Measurements from ENCODE around the gene CRIM1.
A peak's percentile ranks its signal among the peaks of the same experiment; 100 is the strongest.

The CRIM1 gene

GRCh38 chr2:36354811-36355150 is 797 bp upstream of the CRIM1 start:
- no peak for ATAC-seq
- TF ChIP-seq TCF4 (CRISPR knock-in tag; IDR thresholded peaks at IDR 0.05; ENCODE audit: borderline replicate concordance) (no peak), ZNF70 (CRISPR knock-in tag; IDR thresholded peaks at IDR 0.05) (no peak), GLIS3 (CRISPR knock-in tag; IDR thresholded peaks at IDR 0.05) (no peak), RARB (CRISPR knock-in tag; IDR thresholded peaks at IDR 0.05) (no peak), SNAI2 (CRISPR knock-in tag; IDR thresholded peaks at IDR 0.05) (no peak), ZNF565 (CRISPR knock-in tag; conservative IDR thresholded peaks at IDR 0.05; ENCODE audit: low read depth) (no peak), OSR1 (CRISPR knock-in tag; IDR thresholded peaks at IDR 0.05) (no peak), ZFP3 (CRISPR knock-in tag; IDR thresholded peaks at IDR 0.05) (no peak), BACH2 (CRISPR knock-in tag; IDR thresholded peaks at IDR 0.05; ENCODE audit: borderline replicate concordance) (no peak), CSDC2 (CRISPR knock-in tag; IDR thresholded peaks at IDR 0.05) (no peak), ARNTL (CRISPR knock-in tag; IDR thresholded peaks at IDR 0.05; ENCODE audit: borderline replicate concordance, low read depth) (no peak), ZC3H10 (CRISPR knock-in tag; IDR thresholded peaks at IDR 0.05) (no peak), ZFP30 (CRISPR knock-in tag; IDR thresholded peaks at IDR 0.05) (no peak), ISL1 (CRISPR knock-in tag; IDR thresholded peaks at IDR 0.05) (no peak)
- TF ChIP-seq, protein P1, sequence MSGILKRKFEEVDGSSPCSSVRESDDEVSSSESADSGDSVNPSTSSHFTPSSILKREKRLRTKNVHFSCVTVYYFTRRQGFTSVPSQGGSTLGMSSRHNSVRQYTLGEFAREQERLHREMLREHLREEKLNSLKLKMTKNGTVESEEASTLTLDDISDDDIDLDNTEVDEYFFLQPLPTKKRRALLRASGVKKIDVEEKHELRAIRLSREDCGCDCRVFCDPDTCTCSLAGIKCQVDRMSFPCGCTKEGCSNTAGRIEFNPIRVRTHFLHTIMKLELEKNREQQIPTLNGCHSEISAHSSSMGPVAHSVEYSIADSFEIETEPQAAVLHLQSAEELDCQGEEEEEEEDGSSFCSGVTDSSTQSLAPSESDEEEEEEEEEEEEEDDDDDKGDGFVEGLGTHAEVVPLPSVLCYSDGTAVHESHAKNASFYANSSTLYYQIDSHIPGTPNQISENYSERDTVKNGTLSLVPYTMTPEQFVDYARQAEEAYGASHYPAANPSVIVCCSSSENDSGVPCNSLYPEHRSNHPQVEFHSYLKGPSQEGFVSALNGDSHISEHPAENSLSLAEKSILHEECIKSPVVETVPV (CRISPR knock-in tag; IDR thresholded peaks at IDR 0.05), result no peak
- TF ChIP-seq, protein P2, sequence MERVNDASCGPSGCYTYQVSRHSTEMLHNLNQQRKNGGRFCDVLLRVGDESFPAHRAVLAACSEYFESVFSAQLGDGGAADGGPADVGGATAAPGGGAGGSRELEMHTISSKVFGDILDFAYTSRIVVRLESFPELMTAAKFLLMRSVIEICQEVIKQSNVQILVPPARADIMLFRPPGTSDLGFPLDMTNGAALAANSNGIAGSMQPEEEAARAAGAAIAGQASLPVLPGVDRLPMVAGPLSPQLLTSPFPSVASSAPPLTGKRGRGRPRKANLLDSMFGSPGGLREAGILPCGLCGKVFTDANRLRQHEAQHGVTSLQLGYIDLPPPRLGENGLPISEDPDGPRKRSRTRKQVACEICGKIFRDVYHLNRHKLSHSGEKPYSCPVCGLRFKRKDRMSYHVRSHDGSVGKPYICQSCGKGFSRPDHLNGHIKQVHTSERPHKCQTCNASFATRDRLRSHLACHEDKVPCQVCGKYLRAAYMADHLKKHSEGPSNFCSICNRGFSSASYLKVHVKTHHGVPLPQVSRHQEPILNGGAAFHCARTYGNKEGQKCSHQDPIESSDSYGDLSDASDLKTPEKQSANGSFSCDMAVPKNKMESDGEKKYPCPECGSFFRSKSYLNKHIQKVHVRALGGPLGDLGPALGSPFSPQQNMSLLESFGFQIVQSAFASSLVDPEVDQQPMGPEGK (CRISPR knock-in tag; IDR thresholded peaks at IDR 0.05; ENCODE audit: borderline replicate concordance), result no peak

GRCh38 chr2:36355890-36356297 is 316 bp downstream of the CRIM1 start:
- no peak for ATAC-seq
- no peak for TF ChIP-seq ZFP30 (CRISPR knock-in tag; IDR thresholded peaks at IDR 0.05)
- TF ChIP-seq ARNTL (CRISPR knock-in tag; IDR thresholded peaks at IDR 0.05; ENCODE audit: borderline replicate concordance, low read depth), result no peak
- no peak for TF ChIP-seq TSHZ2 (CRISPR knock-in tag; IDR thresholded peaks at IDR 0.05)
- no peak for TF ChIP-seq ZNF565 (CRISPR knock-in tag; conservative IDR thresholded peaks at IDR 0.05; ENCODE audit: low read depth)

DNA sequence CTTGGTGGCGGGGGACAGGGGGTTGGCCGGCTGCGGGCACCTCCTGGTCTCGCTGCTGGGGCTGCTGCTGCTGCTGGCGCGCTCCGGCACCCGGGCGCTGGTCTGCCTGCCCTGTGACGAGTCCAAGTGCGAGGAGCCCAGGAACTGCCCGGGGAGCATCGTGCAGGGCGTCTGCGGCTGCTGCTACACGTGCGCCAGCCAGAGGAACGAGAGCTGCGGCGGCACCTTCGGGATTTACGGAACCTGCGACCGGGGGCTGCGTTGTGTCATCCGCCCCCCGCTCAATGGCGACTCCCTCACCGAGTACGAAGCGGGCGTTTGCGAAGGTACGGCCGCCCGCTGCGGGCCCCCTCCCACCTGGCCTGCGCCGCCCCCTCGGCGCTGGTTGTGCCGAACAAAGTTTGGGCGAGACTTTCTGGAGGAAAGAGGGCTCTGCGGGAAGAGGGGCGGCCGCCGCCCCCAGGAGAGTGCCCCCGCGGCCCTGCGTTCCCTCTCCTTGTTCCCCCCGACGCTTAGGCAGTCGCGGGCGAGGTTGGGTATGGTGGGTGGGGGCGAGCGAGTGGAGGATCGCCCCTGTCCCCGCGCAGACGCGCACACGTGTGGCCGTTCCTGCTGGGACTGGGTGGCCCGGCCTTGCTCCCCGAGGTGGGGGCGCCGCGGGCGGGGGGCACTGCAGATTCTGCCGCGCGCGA is 866 bp downstream of the CRIM1 start:
- TF ChIP-seq SNAI2 (CRISPR knock-in tag; IDR thresholded peaks at IDR 0.05) (no peak), OSR1 (CRISPR knock-in tag; IDR thresholded peaks at IDR 0.05) (no peak), ZFP3 (CRISPR knock-in tag; IDR thresholded peaks at IDR 0.05) (no peak), CSDC2 (CRISPR knock-in tag; IDR thresholded peaks at IDR 0.05) (no peak)
- TF ChIP-seq, protein P2 (CRISPR knock-in tag; IDR thresholded peaks at IDR 0.05; ENCODE audit: borderline replicate concordance), result peak; percentile 60; the same call in 1 of the 2 replicates
- ATAC-seq, result no peak; the same call in 2 of the 3 replicates

DNA sequence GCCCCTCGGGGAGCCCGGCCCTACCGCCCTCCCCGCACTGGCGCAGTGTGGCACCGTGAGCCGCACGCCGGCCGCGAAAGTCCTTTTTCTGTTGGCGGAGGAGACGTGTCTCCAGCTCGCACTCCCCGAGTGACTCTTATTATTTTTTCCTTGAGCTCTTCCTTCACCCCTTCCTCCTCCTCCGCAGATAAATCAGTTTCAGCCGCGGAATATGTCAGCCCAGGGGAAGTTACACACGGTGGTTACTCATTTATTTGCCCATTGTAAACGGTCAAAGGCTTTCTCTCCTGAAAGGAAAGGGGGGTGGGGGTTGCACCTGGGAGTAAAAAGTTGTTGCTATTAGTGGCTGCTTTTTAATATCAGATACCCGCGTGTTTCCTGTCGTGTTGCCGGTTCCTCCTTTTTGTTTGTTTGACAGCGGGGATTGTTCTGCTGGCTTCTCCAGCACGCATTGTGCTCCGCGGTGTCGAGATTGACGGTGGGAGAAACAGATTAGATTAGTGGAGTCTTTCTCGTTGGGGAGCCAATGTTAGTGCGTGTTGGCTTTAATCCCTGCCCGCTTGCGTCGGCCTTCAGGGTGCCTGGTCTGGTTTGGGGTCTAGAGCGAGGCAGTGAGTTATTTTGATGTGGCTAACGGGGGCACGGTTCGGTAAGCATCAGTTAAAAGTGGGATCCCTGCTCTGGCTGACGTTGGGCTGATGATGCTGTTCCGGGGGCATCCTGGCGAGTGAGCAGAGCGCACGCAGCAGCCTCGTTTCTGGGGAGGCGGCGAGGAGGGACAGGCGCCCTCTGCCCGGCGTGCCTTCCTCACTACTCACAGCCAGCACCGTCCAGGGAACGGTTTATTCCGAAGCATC is 1.6 kb downstream of the CRIM1 start:
- ATAC-seq, result peak; percentile 47
- TF ChIP-seq OSR1 (CRISPR knock-in tag; IDR thresholded peaks at IDR 0.05) (no peak), BACH2 (CRISPR knock-in tag; IDR thresholded peaks at IDR 0.05; ENCODE audit: borderline replicate concordance) (no peak)
